HG02884 (cell line): ENCODE measurements around the gene RECK.
"Not testable (repeated sequence)": the region's sequence is repeated elsewhere in the genome, so short reads cannot be mapped to it uniquely, and the experiment has no call there.

Source experiments
- ATAC-seq: cut with Tn5 transposase; IDR thresholded peaks from one replicate; pipeline ENCODE4 v1.9.1; 2021; ENCODE audit warnings: mild to moderate bottlenecking, moderate library complexity; ENCODE audit not compliant: unreplicated experiment

The RECK gene

DNA sequence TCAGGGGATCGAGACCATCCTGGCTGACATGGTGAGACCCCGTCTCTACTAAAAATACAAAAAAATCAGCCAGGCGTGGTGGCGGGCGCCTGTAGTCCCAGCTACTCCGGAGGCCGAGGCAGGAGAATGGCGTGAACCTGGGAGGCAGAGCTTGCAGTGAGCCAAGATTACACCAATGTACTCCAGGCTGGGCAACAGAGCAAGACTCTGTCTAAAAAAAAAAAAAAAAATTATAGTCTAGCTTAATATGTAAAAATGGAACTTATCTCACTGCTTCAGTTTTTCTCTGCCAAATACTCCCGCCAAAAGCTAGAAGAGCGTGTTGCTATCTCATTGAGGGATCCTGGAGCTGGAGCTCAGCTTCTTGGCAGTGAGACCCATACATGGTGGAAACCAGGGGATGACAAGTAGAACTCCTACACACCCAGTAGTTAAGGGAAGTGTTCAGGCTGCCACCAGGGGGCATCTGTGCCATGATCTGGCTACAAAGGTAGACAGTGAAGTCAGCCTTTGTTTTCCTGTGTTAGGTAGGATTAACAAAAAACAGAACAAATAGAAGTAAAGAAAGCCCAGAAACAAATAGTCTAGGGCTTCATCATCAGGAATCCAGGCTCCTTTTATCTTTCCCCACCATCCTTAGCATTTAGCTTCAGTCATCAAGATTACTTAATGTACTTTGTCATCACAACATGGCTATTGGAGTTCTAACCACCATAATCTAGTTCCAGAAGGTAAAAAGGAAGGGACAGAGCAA, 66.2 kb downstream of the RECK start:
- peak; percentile 72 for ATAC-seq

GRCh38 chr9:36109071-36109470, 72.4 kb downstream of the RECK start:
- ATAC-seq = no peak

DNA sequence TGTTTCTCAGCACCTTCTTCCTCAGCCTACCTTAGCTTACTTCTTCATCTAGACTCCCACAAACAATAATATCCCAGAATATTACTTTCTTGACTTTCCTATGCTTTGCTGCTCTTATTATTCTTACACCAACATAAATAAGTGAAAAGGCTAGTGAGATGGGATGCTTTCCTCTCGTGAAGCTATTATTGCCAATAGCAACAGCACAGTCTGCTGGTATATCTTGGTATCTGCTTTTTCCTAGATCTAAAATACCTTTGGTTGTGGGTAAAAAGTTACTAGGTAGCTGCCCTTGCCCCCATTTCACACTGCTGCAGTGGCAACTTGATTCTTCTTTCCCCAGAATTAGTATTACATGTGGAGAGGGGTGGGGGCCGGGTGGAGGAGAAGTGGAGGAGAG, 73.7 kb downstream of the RECK start:
- ATAC-seq = no peak

DNA sequence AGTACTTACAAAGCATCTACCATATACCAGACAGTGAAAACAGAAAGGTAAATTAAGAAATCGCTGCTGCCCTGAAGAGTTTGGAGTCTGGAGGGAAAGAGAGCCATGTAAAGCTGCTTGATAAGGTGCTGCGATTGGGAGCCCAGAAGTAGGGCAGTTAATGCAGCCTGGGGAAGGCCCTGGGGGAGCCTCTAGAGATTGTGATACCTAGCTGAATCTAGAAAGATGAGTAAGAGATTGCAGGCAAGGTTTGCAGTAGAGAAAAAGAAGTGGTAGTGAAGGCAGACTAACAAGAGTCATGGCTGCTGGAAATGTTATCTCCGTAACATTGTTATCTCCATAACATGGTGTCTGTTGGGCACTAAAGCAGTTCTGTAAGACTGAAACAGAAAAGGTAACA, 75.8 kb downstream of the RECK start:
- no peak for ATAC-seq

GRCh38 chr9:36113999-36114398, 77.3 kb downstream of the RECK start:
- no peak for ATAC-seq

DNA sequence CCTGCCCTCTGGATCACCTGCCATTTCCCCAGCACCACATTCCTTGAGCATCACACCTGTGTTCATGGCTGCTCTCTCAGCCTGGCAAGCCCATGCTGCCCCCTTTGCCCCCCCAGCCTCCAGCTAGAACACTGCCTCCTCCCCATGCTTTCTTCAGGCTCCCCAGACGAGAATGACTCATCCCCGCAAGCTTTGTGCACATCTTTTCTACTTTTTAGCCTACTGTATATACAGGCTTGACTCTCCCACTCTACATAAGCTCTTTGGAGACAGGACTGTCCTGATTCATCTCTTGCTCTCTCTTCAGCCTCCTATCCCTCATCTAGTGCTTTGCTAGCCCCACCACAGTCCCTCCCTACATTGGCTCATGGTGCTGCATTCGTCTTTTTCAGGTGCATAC, 79.9 kb downstream of the RECK start:
- ATAC-seq = no peak

GRCh38 chr9:36118201-36118600, 81.5 kb downstream of the RECK start:
- no peak for ATAC-seq

- ATAC-seq = no peak
Measured at GRCh38 chr9:36118706-36119105, 82.0 kb downstream of the RECK start.

- no peak for ATAC-seq
Measured at GRCh38 chr9:36119476-36119875, 82.8 kb downstream of the RECK start.

DNA sequence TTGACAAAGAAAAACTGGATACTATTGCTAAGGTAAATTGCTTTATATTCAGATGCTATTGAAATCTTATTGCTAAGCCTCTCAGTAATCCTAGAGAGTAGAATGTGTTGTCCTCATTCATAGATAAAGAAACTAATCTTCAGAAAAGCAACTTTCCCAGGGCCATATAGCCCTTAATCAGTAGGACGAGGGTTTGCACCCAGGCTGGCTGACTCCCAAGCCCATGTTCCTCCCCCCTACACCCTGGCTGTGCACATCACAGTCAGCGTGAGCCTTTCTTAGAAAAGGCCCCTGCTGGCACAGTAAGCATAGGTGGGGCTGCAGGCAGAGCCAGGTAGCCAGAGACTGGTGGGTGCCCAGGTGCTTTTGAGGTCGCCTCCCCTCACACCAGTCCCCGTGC, 84.0 kb downstream of the RECK start:
- no peak for ATAC-seq

DNA sequence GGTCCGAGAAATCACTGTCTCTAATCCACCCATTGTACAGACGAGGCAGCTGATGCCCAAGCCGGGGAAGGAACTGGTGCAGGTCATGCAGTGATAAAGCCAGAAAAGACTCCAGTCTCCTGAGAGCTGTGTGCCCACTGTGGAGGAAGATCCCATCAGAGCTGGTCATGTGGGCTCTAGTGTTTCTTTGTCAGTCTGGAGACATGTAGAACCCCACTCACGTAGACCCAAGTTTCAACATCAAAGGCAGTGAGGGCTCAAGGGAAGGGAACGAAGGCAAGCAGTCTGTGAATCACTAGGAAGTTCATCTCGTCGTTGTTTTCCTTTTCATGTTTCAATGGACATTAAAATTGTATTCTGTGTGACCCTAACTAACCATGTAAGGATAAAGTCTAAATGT, 85.3 kb downstream of the RECK start:
- no peak for ATAC-seq

DNA sequence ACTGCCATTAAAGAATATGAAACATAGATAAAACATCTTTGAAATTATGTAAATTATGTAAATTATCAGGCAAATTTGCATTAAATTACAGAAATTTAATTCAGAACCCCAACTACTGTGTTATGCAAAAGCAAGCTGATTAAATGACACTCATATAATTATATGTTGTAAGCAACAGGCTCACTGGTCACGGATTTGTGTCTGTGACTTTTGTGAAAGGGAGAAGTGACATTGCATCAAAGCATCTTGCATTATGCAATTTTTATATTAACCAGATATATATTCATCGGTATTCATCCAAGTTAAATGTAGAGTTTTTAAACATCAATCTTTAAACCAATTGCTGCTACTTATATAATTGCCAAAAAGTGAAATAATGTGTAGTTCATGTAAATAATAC, 86.8 kb downstream of the RECK start:
- ATAC-seq = no peak

GRCh38 chr9:36125062-36125855, 88.5 kb downstream of the RECK start:
- ATAC-seq = no peak

DNA sequence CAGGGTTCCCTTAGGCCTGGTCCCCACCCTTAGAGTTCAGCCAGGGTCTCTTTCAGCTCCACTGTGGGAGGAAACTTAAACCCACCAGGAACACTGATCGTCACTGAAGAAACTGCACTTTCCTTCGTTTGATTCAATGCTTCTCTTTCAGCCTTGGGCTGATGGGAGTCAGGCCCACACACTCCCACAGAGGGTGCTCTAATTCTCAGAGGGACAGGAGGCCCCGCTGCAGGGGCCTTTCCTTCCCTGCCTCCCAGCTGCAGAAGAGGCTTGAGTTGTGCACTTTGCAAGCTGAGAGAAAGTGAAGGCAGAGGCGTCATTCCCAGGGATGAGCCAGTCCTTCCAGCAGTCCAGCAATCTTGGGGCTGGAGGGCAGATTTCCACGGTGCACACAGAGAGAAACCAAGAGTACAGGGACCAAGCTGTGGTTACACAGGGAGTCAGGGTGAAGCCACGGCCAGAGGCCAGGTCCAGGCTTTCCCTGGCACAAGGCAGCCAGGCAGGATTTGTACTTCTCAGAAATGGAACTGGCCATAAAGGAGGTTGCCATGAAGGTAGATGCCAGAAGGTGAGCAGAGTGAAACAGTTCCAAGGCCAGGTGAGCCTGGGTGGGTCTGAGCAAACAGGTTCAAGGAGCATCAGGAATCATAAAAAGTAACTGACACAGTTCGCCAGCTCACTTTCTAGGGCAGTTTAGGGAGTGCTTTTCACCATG, 89.5 kb downstream of the RECK start:
- no peak for ATAC-seq

DNA sequence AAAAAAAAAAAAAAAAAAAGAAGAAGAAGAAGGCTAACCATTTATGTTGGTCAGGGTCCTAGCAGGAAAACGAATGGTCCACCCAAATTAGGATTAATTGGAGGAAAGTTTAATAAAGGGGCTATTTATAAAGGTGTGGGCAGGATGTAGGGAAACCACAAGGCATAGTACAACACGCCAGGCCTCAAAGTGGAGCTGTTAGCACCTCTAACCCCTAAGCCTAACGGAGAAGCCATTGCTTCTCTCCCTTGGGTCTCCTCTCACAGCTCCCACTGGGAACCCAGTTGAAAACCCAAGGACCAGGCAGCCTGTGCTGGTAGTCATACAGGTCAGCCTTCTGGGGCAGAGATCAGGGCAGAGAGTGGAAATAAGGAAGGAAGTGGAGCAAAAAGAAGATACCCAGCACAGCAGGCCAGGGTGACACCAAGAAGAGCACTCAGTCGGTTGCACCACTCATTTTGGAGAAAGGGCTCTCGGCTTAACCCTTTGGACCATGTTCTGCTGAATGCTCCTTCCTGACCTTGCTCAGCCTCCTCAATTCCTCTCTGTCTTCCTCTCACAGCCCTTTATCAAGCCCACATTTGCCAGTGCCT, 91.0 kb downstream of the RECK start:
- no peak for ATAC-seq

DNA sequence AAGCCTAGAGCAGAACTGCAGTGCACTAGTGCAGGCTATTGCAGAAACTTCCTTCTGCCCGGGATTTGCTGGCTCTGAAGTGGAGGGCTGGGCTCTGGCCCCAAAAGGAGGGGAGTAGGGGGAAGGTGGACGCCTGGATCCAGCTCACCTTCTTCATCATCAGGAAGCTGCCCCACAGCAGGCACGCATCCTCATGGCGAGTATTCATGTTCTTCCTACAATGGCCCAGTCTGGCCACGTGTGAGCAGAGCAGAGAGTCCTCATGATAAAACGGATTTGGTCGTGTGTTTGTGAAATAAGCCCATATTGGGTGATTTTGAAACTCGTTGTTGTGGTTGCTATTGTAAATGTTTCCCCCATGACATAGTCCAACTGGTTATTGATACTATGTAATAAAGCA, 91.6 kb downstream of the RECK start:
- ATAC-seq = no peak

DNA sequence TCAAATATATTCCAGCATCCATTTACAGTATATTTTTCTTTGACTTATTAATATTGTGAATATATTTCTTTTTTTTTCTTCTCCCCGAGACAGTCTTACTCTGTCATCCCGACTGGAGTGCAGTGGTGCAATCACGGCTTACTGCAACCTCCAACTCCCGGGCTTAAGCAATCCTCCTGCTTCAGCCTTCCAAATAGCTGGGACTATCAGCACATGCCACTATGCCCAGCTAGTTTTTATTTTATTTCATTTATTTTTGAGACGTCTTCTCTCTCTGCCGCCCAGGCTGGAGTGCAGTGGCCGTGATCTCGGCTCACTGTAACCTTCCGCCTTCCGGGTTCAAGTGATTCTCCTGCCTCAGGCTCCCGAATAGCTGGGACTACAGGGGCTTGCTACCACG, 92.4 kb downstream of the RECK start:
- ATAC-seq = no peak

DNA sequence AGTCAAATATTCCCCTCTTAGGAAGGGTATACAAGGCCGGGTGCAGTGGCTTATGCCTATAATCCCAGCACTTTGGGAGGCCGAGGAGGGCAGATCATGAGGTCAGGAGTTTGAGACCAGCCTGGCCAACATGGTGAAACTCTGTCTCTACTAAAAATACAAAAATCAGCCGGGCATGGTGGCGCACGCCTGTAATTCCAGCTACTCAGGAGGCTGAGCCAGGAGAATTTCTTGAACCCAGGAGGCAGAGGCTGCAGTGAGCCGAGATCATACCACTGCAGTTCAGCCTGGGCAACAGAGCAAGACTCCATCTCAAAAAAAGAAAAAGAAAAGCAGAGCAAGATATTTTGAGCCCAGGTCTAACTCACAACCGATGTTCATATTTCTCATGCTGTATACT, 95.0 kb downstream of the RECK start:
- not testable (repeated sequence) for ATAC-seq

DNA sequence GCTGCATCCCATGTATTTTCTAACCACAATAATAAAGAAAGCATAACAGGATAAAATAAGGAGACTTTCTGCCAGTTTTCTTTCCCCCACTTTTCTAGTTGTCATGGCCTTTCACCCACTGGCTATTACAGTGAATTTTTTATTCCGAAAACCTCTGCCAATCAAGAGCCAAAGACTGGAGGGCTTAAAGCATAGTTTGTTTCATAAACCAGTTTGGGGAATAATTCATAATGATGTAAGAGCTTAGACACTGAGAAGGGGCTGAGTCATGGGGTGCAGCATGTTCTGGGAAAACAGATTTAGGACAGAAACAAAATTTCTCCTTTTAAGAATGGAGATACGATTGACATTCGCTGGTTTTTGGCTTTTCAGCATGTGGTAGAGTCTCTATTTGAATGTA, 95.4 kb downstream of the RECK start:
- no peak for ATAC-seq

- no peak for ATAC-seq
Measured at GRCh38 chr9:36134761-36135505, 98.2 kb downstream of the RECK start.
